Colonic mucosa (tissue), 4 donors: Measurements from ENCODE around the gene RPS6KA4. TPM values are rescaled to one million over a fixed set of nuclear protein-coding genes. Genes with fewer than 3 reads are reported as not detected.
A peak's percentile ranks its signal among the peaks of the same experiment; 100 is the strongest.

Source experiments
- DNase-seq: peaks from one replicate; pipeline ENCODE4 v3.0.0-alpha.2; 2020
- H3K27ac ChIP-seq: fragments of 200-600 bp; one replicate; pipeline ENCODE4 v1.8.0; 2021
- H3K27me3 ChIP-seq: fragments of 200-600 bp; one replicate; pipeline ENCODE4 v1.8.0; 2021
- H3K36me3 ChIP-seq: fragments of 200-600 bp; one replicate; pipeline ENCODE4 v1.8.0; 2021
- H3K4me1 ChIP-seq: fragments of 200-600 bp; one replicate; pipeline ENCODE4 v1.8.0; 2021; ENCODE audit warnings: mild to moderate bottlenecking
- H3K4me3 ChIP-seq: fragments of 200-600 bp; one replicate; pipeline ENCODE4 v1.8.0; 2021
- H3K9ac ChIP-seq, 2 donors: one replicate each; pipeline ENCODE4 v1.7.0; 2013; ENCODE audit warnings: control low read depth in 2 of 2, low read depth in 2 of 2, low read length in 2 of 2
- H3K9me3 ChIP-seq: fragments of 200-600 bp; one replicate; pipeline ENCODE4 v1.8.0; 2021
- intact Hi-C: fragments of 100-400 bp; cut with DNase I; formaldehyde crosslinking; loops from one replicate; pipeline ENCODE4 v1.14.1; 2022
- total RNA-seq, 2 donors: library from RNA; stranded (reverse); fragmentation: NEBNext Ultra II Directional in 1 of 2; extraction: Animal tissue kit (Norgen Biotek cat#: 25700) in 1 of 2; gene quantifications; one replicate each; pipeline ENCODE4 v1.2.1, GENCODE V29; 2021
- TF ChIP-seq, protein P1 (sequence below): fragments of 200-600 bp; IDR thresholded peaks from one replicate; pipeline ENCODE4 v1.8.0; 2022; ENCODE audit warnings: antibody characterized with exemption, mild to moderate bottlenecking
- donor health status: healthy.
- donor health status: DM: no; HTN: no; CAD: no.
- donor health status: DM: no; HTN: no; CAD: no.

Gene RPS6KA4
- total RNA-seq, 2 donors from 2014 or later = 28.9 to 59.1 TPM

GRCh38 chr11:64324692-64325469 is 34.1 kb upstream of the RPS6KA4 start:
- peaks cover 17% of the 10 kb centered on the region for H3K4me1 ChIP-seq

GRCh38 chr11:64327375-64327774 is 31.6 kb upstream of the RPS6KA4 start:
- H3K9me3 ChIP-seq = no peaks in the 10 kb centered on the region
- no peaks in the 10 kb centered on the region for H3K27me3 ChIP-seq
- H3K9ac ChIP-seq = peak overlapping the region in 1 of 2 donors; percentile 63
- intact Hi-C loops = no loop called here
- H3K27ac ChIP-seq = peak overlapping the region; percentile 67
- no peak for DNase-seq
- TF ChIP-seq, protein P1, sequence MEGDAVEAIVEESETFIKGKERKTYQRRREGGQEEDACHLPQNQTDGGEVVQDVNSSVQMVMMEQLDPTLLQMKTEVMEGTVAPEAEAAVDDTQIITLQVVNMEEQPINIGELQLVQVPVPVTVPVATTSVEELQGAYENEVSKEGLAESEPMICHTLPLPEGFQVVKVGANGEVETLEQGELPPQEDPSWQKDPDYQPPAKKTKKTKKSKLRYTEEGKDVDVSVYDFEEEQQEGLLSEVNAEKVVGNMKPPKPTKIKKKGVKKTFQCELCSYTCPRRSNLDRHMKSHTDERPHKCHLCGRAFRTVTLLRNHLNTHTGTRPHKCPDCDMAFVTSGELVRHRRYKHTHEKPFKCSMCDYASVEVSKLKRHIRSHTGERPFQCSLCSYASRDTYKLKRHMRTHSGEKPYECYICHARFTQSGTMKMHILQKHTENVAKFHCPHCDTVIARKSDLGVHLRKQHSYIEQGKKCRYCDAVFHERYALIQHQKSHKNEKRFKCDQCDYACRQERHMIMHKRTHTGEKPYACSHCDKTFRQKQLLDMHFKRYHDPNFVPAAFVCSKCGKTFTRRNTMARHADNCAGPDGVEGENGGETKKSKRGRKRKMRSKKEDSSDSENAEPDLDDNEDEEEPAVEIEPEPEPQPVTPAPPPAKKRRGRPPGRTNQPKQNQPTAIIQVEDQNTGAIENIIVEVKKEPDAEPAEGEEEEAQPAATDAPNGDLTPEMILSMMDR = no peak
- no peak overlapping the region for H3K4me3 ChIP-seq
- no peaks in the 10 kb centered on the region for H3K36me3 ChIP-seq
- H3K4me1 ChIP-seq = peaks cover 17% of the 10 kb centered on the region

More at GRCh38 chr11:64324692-64325469, 34.1 kb upstream of the RPS6KA4 start:
- Histone ChIP-seq H3K27ac (no peak overlapping the region), H3K27me3 (no peaks in the 10 kb centered on the region), H3K4me3 (no peak overlapping the region), H3K9ac (no peak overlapping the region), H3K36me3 (no peaks in the 10 kb centered on the region), H3K9me3 (no peaks in the 10 kb centered on the region)
- intact Hi-C loops = no loop called here
- TF ChIP-seq, protein P1 = no peak
- no peak for DNase-seq

- H3K36me3 ChIP-seq = no peaks in the 10 kb centered on the region
- peak overlapping the region; percentile 67 for H3K27ac ChIP-seq
- peaks cover 16% of the 10 kb centered on the region for H3K4me1 ChIP-seq
- H3K9me3 ChIP-seq = no peaks in the 10 kb centered on the region
- H3K27me3 ChIP-seq = no peaks in the 10 kb centered on the region
- intact Hi-C loops = no loop called here
- TF ChIP-seq, protein P1 = no peak
- DNase-seq = peak; percentile 74
- H3K9ac ChIP-seq = peak overlapping the region in 1 of 2 donors; percentile 63
- no peak overlapping the region for H3K4me3 ChIP-seq
Measured at GRCh38 chr11:64327993-64328392, 31.0 kb upstream of the RPS6KA4 start.

GRCh38 chr11:64330888-64331287 is 28.1 kb upstream of the RPS6KA4 start:
- H3K9me3 ChIP-seq = no peaks in the 10 kb centered on the region
- peak overlapping the region; percentile 67 for H3K27ac ChIP-seq
- intact Hi-C loops = no loop called here
- H3K9ac ChIP-seq = peak overlapping the region in 1 of 2 donors; percentile 8
- no peaks in the 10 kb centered on the region for H3K36me3 ChIP-seq
- H3K4me3 ChIP-seq = no peak overlapping the region
- no peak for DNase-seq
- H3K4me1 ChIP-seq = peaks cover 19% of the 10 kb centered on the region
- H3K27me3 ChIP-seq = no peaks in the 10 kb centered on the region
- TF ChIP-seq, protein P1 = no peak

DNA sequence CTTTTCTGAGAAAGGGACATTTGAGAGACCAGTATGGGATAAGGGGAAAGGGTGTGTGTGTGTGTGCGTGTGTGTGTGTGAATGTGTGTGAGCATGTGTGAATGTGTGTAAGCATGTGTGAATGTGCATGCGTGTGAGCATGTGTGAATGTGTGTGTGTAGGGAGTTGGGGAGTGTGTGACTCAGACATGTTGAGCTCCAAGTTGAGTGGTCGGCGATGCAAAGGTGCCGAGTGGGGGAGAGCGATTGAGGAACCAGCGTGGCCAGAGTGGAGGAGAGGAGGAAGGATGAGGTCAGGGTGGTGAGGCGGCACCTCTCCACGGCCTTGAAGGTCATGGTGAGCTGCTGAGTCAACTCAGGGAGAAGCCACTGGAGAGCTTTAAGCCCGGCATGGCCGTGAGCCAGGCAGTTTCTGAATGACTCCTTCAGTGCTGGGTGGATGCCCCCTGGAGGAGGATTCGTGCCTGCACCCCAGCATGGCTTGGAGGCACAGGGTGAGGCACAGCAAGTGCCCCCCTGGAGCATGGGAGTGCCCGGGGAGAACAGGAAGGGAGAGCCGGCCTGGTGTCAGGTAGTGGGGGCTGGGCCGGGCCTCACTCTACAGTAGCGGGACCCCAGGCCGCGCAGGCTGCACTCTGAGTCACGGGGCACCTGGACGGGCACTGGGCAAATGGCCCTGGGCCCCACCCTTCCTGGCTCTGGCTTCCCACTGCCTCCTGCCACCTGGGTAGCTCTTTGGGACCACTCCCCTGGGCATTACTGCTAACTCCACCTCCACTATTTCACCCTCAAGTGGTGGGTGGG is 27.2 kb upstream of the RPS6KA4 start:
- H3K27ac ChIP-seq = peak overlapping the region; percentile 67
- H3K27me3 ChIP-seq = no peaks in the 10 kb centered on the region
- intact Hi-C loops = no loop called here
- H3K4me3 ChIP-seq = no peak overlapping the region
- H3K36me3 ChIP-seq = no peaks in the 10 kb centered on the region
- peak; percentile 92 for DNase-seq
- H3K9me3 ChIP-seq = no peaks in the 10 kb centered on the region
- TF ChIP-seq, protein P1 = peak; percentile 61
- H3K9ac ChIP-seq = peak overlapping the region; percentile 26 to 46
- H3K4me1 ChIP-seq = peaks cover 19% of the 10 kb centered on the region
